Natural killer cell (primary cell): Measurements from ENCODE around the gene CCL27. TPM values are rescaled to one million over a fixed set of nuclear protein-coding genes. Genes with fewer than 3 reads are reported as not detected.
"Not testable (repeated sequence)": the region's sequence is repeated elsewhere in the genome, so short reads cannot be mapped to it uniquely, and the experiment has no call there.

ENCODE experiments used
- ATAC-seq, 3 donors: fragments of 150-1000 bp in 2 of 3; fragments of 200-7000 bp in 1 of 3; cut with Tn5 transposase; 1 replicate in 1 of 3; 2 replicates in 2 of 3; pipeline ENCODE4 v1.10.0; 2021; ENCODE audit warnings: mild to moderate bottlenecking in 2 of 3, moderate library complexity in 2 of 3
- DNase-seq, 2 donors: peaks; one replicate each; pipeline versions ENCODE4 v3.0.0 to v3.0.0-alpha.2; 2013 to 2021; ENCODE audit warnings: mixed read lengths in 1 of 2
- H3K27ac ChIP-seq: one replicate; pipeline ENCODE4 v1.5.1; 2013; ENCODE audit warnings: mild to moderate bottlenecking, low read length
- H3K27me3 ChIP-seq: one replicate; pipeline ENCODE4 v1.6.1; 2013; ENCODE audit warnings: low read length; ENCODE audit not compliant: control insufficient read depth, insufficient read depth
- H3K36me3 ChIP-seq: one replicate; pipeline ENCODE4 v1.6.1; 2013; ENCODE audit warnings: low read length; ENCODE audit not compliant: control insufficient read depth, insufficient read depth
- H3K4me1 ChIP-seq: one replicate; pipeline ENCODE4 v1.6.1; 2013; ENCODE audit warnings: low read length; ENCODE audit not compliant: control insufficient read depth, insufficient read depth
- H3K4me3 ChIP-seq: one replicate; pipeline ENCODE4 v1.5.1; 2013; ENCODE audit warnings: low read length
- H3K9me3 ChIP-seq: one replicate; pipeline ENCODE4 v1.6.1; 2013; ENCODE audit warnings: low read length; ENCODE audit not compliant: control insufficient read depth, insufficient read depth
- H3K27ac Mint-ChIP-seq, 2 donors: one replicate each; pipeline ENCODE4 v1.8.0; 2022; ENCODE audit warnings: mild to moderate bottlenecking in 2 of 2, mixed read lengths in 2 of 2, moderate library complexity in 1 of 2
- H3K27me3 Mint-ChIP-seq, 2 donors: one replicate each; pipeline ENCODE4 v1.8.0; 2022; ENCODE audit warnings: low read depth in 2 of 2, mixed read lengths in 2 of 2
- H3K36me3 Mint-ChIP-seq: one replicate; pipeline ENCODE4 v1.8.0; 2022; ENCODE audit warnings: mixed read lengths
- H3K4me1 Mint-ChIP-seq, 2 donors: one replicate each; pipeline ENCODE4 v1.8.0; 2022; ENCODE audit warnings: mixed read lengths in 2 of 2
- H3K4me3 Mint-ChIP-seq: one replicate; pipeline ENCODE4 v1.8.0; 2022; ENCODE audit warnings: mild to moderate bottlenecking, moderate library complexity, mixed read lengths
- H3K9me3 Mint-ChIP-seq, 2 donors: one replicate each; pipeline ENCODE4 v1.8.0; 2022; ENCODE audit warnings: mixed read lengths in 2 of 2
- WGBS: methylation state at CpG from one replicate; pipeline ENCODE4 v1.1.7; 2013; ENCODE audit warnings: missing lambda C conversion rate; ENCODE audit not compliant: insufficient coverage; 5-methylcytosine and 5-hydroxymethylcytosine counted together
- intact Hi-C: fragments of 100-400 bp; cut with micrococcal nuclease; formaldehyde crosslinking; loops from one replicate; pipeline ENCODE4 v1.14.2; 2022
- total RNA-seq, 4 donors: library from RNA; stranded (reverse); fragments of 120-200 nt in 1 of 4; gene quantifications; one replicate each; pipeline versions ENCODE4 v1.2.3 to v1.2.4, GENCODE V29; 2013 to 2022
- TF ChIP-seq, protein P1 (sequence below): fragments of 200-600 bp; IDR thresholded peaks from one replicate; pipeline ENCODE4 v1.8.0; 2022; ENCODE audit warnings: antibody characterized with exemption

Gene CCL27
- total RNA-seq, 3 donors from 2014 or later (not counting 1 experiment from before 2014, with no cell fraction given): not detected

DNA sequence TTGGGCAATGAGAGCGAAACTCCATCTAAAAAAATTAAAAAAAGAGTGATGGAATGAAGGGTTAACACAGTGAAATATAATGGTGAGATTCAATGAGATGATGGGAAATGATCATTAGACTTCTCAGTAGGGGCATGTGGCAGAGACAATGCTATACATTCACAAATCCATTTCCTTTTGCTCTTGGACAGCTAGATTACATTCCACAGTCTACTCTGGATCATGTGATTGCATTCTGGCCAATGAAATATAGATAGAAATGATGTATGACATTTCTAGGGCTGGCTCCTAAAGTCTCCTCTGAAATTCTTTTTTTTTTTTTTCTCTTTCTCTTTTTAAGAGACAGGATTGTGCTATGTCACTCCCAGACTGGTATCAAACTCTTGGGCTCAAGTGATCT, 19.8 kb downstream of the CCL27 start:
- Mint-ChIP-seq H3K4me3 (no peak overlapping the region), H3K4me1 (peaks cover 22 to 27% of the 10 kb centered on the region in 2 donors), H3K9me3 (no peaks in the 10 kb centered on the region), H3K27ac (no peak overlapping the region), H3K27me3 (no peaks in the 10 kb centered on the region), H3K36me3 (no peaks in the 10 kb centered on the region)
- ATAC-seq: no peak
- intact Hi-C loops: no loop called here
- Histone ChIP-seq H3K27ac (no peak overlapping the region), H3K9me3 (no peaks in the 10 kb centered on the region), H3K36me3 (no peaks in the 10 kb centered on the region), H3K27me3 (no peaks in the 10 kb centered on the region), H3K4me1 (peaks cover 23% of the 10 kb centered on the region), H3K4me3 (no peak overlapping the region)
- DNase-seq: no peak
- TF ChIP-seq, protein P1, sequence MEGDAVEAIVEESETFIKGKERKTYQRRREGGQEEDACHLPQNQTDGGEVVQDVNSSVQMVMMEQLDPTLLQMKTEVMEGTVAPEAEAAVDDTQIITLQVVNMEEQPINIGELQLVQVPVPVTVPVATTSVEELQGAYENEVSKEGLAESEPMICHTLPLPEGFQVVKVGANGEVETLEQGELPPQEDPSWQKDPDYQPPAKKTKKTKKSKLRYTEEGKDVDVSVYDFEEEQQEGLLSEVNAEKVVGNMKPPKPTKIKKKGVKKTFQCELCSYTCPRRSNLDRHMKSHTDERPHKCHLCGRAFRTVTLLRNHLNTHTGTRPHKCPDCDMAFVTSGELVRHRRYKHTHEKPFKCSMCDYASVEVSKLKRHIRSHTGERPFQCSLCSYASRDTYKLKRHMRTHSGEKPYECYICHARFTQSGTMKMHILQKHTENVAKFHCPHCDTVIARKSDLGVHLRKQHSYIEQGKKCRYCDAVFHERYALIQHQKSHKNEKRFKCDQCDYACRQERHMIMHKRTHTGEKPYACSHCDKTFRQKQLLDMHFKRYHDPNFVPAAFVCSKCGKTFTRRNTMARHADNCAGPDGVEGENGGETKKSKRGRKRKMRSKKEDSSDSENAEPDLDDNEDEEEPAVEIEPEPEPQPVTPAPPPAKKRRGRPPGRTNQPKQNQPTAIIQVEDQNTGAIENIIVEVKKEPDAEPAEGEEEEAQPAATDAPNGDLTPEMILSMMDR: no peak
- WGBS: 90% methylated on average over 1 of the region's 1 CpG

DNA sequence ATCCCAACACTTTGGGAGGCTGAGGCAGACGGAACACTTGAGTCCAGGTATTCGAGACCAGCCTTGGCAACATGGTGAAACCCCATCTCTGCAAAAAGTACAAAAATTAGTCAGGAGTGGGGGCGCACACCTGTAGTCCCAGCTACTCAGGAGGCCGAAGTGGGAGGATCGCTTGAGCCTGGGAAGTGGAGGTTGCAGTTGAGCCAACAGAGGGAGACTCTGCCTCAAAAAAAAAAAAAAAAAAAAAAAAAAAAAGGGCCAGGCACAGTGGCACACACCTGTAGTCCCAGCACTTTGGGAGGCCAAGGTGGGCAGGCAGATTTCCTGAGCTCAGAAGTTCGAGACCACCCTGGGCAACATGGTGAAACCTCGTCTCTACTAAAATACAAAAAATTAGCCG, 23.1 kb downstream of the CCL27 start:
- not testable (repeated sequence) for H3K9me3 Mint-ChIP-seq, H3K36me3 Mint-ChIP-seq, H3K36me3 ChIP-seq, H3K4me3 Mint-ChIP-seq, DNase-seq, H3K27me3 Mint-ChIP-seq, H3K27me3 ChIP-seq, ATAC-seq, H3K27ac Mint-ChIP-seq, H3K4me3 ChIP-seq, H3K9me3 ChIP-seq, H3K27ac ChIP-seq
- H3K4me1 Mint-ChIP-seq: peaks cover 17 to 32% of the 10 kb centered on the region in 2 donors
- H3K4me1 ChIP-seq: peaks cover 30% of the 10 kb centered on the region
- 85% methylated on average over 8 of the region's 8 CpGs for WGBS
- intact Hi-C loops: loop anchor here (5.0 kb wide), 1 partner anchor 37 kb away; no protein-coding TSS in a partner anchor

DNA sequence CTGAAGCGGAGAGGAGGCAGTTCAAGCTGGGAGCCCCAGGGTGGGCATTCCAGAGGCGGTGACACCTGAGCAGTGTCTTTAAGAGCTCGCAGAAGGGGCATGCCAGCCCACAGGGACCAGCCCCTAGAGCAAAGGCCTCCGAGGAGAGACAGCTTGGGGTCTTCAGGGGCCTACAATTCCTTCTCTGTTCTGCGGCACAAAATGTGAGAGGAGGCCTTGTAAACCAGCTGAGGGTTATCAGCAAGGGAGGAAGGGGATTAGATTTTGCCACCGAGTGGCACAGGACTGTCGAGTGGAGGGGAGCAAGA, 24.4 kb downstream of the CCL27 start:
- H3K4me3 Mint-ChIP-seq: peak overlapping the region; percentile 92
- no peaks in the 10 kb centered on the region for H3K9me3 Mint-ChIP-seq
- DNase-seq (no peak), ATAC-seq (no peak)
- no peaks in the 10 kb centered on the region for H3K9me3 ChIP-seq
- H3K4me1 Mint-ChIP-seq: peaks cover 17 to 38% of the 10 kb centered on the region in 2 donors
- TF ChIP-seq, protein P1: no peak
- H3K36me3 Mint-ChIP-seq: no peaks in the 10 kb centered on the region
- WGBS: 23% methylated on average over 7 of the region's 7 CpGs
- intact Hi-C loops: loop anchor here (5.0 kb wide), 1 partner anchor 36 kb away; no protein-coding TSS in a partner anchor
- no peaks in the 10 kb centered on the region for H3K27me3 ChIP-seq
- H3K4me1 ChIP-seq: peaks cover 30% of the 10 kb centered on the region
- H3K4me3 ChIP-seq: peak overlapping the region; percentile 80
- H3K27me3 Mint-ChIP-seq: no peaks in the 10 kb centered on the region
- H3K36me3 ChIP-seq: peaks cover 5% of the 10 kb centered on the region
- peak overlapping the region; percentile 91 for H3K27ac ChIP-seq
- H3K27ac Mint-ChIP-seq: peak overlapping the region; percentile 95 to 98

DNA sequence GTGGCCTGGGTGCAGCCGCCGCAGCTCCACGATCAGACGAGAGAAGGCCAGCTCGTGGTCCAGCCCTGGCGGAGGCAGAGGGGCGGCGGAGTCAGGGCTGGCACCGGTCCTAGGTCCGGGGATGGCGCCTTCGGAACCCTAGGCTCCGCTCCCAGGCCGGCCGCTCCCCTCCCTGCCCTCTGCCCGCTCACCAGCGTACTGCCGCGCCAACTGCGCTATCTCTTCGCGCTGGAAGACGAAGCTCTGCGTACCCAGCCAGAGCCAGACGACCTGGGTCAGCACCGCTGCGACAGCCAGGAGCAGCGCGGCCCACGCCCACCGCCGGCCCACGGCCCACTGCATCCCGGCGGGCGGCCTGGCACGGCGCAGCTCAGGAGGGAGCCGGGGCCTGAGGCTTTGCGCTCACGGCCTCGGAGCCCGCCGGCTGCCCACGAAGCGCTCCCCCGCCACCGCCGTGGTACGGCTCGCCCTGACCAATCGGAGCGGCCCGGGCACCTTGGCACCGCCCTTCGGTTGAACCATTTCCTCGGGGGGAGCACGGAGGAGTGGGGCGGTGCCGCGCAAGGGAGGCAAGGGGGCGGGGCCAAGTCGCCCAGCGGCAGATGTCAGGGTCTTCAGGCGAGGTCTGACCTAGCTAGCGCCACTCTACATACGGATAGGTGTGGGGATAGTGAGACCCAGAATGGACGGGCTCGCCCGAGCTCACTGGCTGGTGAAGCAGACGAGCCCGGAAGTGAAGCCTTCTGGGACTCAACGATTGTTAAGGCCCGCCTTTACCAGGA, 24.9 kb downstream of the CCL27 start, which contains the start of gene SIGMAR1:
Gene SIGMAR1 (minus strand): TSS at position 432 of the 782 bp plus-strand sequence. CDS start 90 bp downstream, at position 342.
- H3K9me3 ChIP-seq: no peaks in the 10 kb centered on the region
- intact Hi-C loops: loop anchor here (1.0 to 5.0 kb wide), 3 partner anchors 9 to 35 kb away; partner anchors contain the start of gene GALT
- WGBS: under 1% methylated on average over 73 of the region's 74 CpGs
- H3K4me3 ChIP-seq: peak within 1 kb of the TSS; percentile 82
- peaks cover 30% of the 10 kb centered on the region for H3K4me1 ChIP-seq
- Mint-ChIP-seq H3K4me3 (peak within 1 kb of the TSS; percentile 92), H3K4me1 (peaks cover 17 to 38% of the 10 kb centered on the region in 2 donors), H3K36me3 (no peaks in the 10 kb centered on the region), H3K9me3 (no peaks in the 10 kb centered on the region), H3K27me3 (no peaks in the 10 kb centered on the region), H3K27ac (peak within 1 kb of the TSS; percentile 95 to 98)
- ATAC-seq (peak; percentile 94 to 98 (median 95)), DNase-seq (peak; percentile 95 to 96)
- H3K36me3 ChIP-seq: peaks cover 5% of the 10 kb centered on the region
- H3K27me3 ChIP-seq: no peaks in the 10 kb centered on the region
- TF ChIP-seq, protein P1: no peak
- H3K27ac ChIP-seq: peak within 1 kb of the TSS; percentile 91
